Lung (tissue), 12 donors: ENCODE results near the gene ESAM. TPM values are rescaled to one million over a fixed set of nuclear protein-coding genes. Genes with fewer than 3 reads are reported as not detected.
A peak's percentile ranks its signal among the peaks of the same experiment; 100 is the strongest.

Experiments used
- ATAC-seq: fragments of 200-7000 bp; cut with Tn5 transposase; one replicate; pipeline ENCODE4 v1.9.1; 2020; ENCODE audit warnings: moderate number of reproducible peaks; ENCODE audit not compliant: insufficient read depth, low FRiP score
- DNase-seq, 3 donors: peaks; one replicate each; pipeline ENCODE4 v3.0.0-alpha.2; 2013 to 2017
- H3K27ac ChIP-seq, 2 donors: one replicate each; pipeline ENCODE4 v1.5.1; 2013; ENCODE audit warnings: mild to moderate bottlenecking in 2 of 2, moderate library complexity in 2 of 2, control low read depth in 1 of 2, inconsistent platforms in 1 of 2, low read depth in 1 of 2, low read length in 1 of 2
- H3K27me3 ChIP-seq, 3 donors: one replicate each; pipeline ENCODE4 v1.5.1; 2013; ENCODE audit warnings: low read length in 2 of 3; ENCODE audit not compliant: control insufficient read depth in 3 of 3, insufficient read depth in 3 of 3
- H3K36me3 ChIP-seq, 4 donors: one replicate each; pipeline ENCODE4 v1.5.1; 2013; ENCODE audit warnings: low read length in 4 of 4, mild to moderate bottlenecking in 1 of 4, moderate library complexity in 1 of 4; ENCODE audit not compliant: control insufficient read depth in 4 of 4, insufficient read depth in 4 of 4
- H3K4me1 ChIP-seq, 5 donors: one replicate each; pipeline ENCODE4 v1.5.1; 2013; ENCODE audit warnings: low read length in 5 of 5, mild to moderate bottlenecking in 2 of 5, moderate library complexity in 1 of 5; ENCODE audit not compliant: control insufficient read depth in 5 of 5, insufficient read depth in 5 of 5
- H3K4me3 ChIP-seq: one replicate; pipeline ENCODE4 v1.5.1; 2013; ENCODE audit warnings: mild to moderate bottlenecking, control low read depth, moderate library complexity
- H3K9ac ChIP-seq, 2 donors: one replicate each; pipeline ENCODE4 v1.5.1; 2013; ENCODE audit warnings: low read length in 2 of 2, control low read depth in 1 of 2; ENCODE audit not compliant: insufficient read depth in 1 of 2
- H3K9me3 ChIP-seq, 4 donors: one replicate each; pipeline ENCODE4 v1.5.1; 2013; ENCODE audit warnings: low read length in 3 of 4, mild to moderate bottlenecking in 1 of 4, moderate library complexity in 1 of 4; ENCODE audit not compliant: control insufficient read depth in 4 of 4, insufficient read depth in 3 of 4
- CTCF ChIP-seq: IDR thresholded peaks from 2 replicates; pipeline ENCODE4 v1.5.1; 2012; ENCODE audit warnings: mild to moderate bottlenecking; ENCODE audit errors: control extremely low read depth, extremely low read depth
- WGBS, 2 donors: extraction: QIAGEN DNeasy Blood & Tissue Kit; methylation state at CpG; one replicate each; pipeline ENCODE4 v1.1.7; 2013; 5-methylcytosine and 5-hydroxymethylcytosine counted together
- polyA plus RNA-seq, 2 donors: library from polyadenylated mRNA; stranded (reverse); fragments of 200-250 nt; gene quantifications; one replicate each; pipeline ENCODE4 v1.2.1, GENCODE V29; 2013
- total RNA-seq, 2 donors: library from RNA; depleted of rRNA in 1 of 2; stranded (reverse); fragments of >200 nt in 1 of 2; gene quantifications; one replicate each; pipeline ENCODE4 v1.2.1, GENCODE V29; 2014 to 2021
- donor health status: control.
- donor health status: control.
- donor health status: Bipolar disorder and iron deficiency.
- donor health status: healthy.
- donor health status: DM: yes; HTN: yes; CAD: no.

ESAM gene
- total and polyA plus RNA-seq, 4 donors, result 77.7 to 142 (median 130) TPM

GRCh38 chr11:124751741-124752470, 10.2 kb downstream of the ESAM start, which contains the start of gene VSIG2:
Gene VSIG2 (minus strand): TSS chr11:124752255. CDS start chr11:124752137, 118 bp downstream.
- peak; percentile 23 for ATAC-seq
- WGBS, 2 donors, result 51 to 75% methylated on average over 42 of the region's 42 CpGs
- TF ChIP-seq CTCF, result no peak
- H3K9me3 ChIP-seq, result no peaks in the 10 kb centered on the region
- H3K27me3 ChIP-seq, result peaks cover 0 to 69% (median 60%) of the 10 kb centered on the region in 3 donors
- DNase-seq, result no peak
- H3K4me3 ChIP-seq, result no peak within 1 kb of the TSS
- peaks cover 0 to 31% (median 21%) of the 10 kb centered on the region in 5 donors for H3K4me1 ChIP-seq
- H3K27ac ChIP-seq, result peak within 1 kb of the TSS in 1 of 2 donors; percentile 81
- no peak within 1 kb of the TSS for H3K9ac ChIP-seq
- peaks cover 0 to 8% (median 0%) of the 10 kb centered on the region in 4 donors for H3K36me3 ChIP-seq

GRCh38 chr11:124751391-124751740, 10.7 kb downstream of the ESAM start:
- peaks cover 0 to 68% (median 59%) of the 10 kb centered on the region in 3 donors for H3K27me3 ChIP-seq
- H3K9ac ChIP-seq, result no peak overlapping the region
- peak overlapping the region in 1 of 2 donors; percentile 81 for H3K27ac ChIP-seq
- no peaks in the 10 kb centered on the region for H3K9me3 ChIP-seq
- H3K4me1 ChIP-seq, result peaks cover 0 to 35% (median 21%) of the 10 kb centered on the region in 5 donors
- WGBS, 2 donors, result 57 to 72% methylated on average over 11 of the region's 11 CpGs
- TF ChIP-seq CTCF, result no peak
- ATAC-seq (no peak), DNase-seq (no peak)
- H3K4me3 ChIP-seq, result no peak overlapping the region
- H3K36me3 ChIP-seq, result peaks cover 0 to 8% (median 0%) of the 10 kb centered on the region in 4 donors

- ATAC-seq, result no peak
- WGBS, 2 donors, result 70 to 80% methylated on average over 1 of the region's 1 CpG
- Histone ChIP-seq H3K4me3 (no peak overlapping the region), H3K27me3 (peaks cover 0 to 68% (median 62%) of the 10 kb centered on the region in 3 donors), H3K9ac (no peak overlapping the region), H3K9me3 (no peaks in the 10 kb centered on the region), H3K36me3 (peaks cover 0 to 8% (median 0%) of the 10 kb centered on the region in 4 donors), H3K4me1 (peaks cover 0 to 40% (median 25%) of the 10 kb centered on the region in 5 donors), H3K27ac (no peak overlapping the region)
- TF ChIP-seq CTCF, result no peak
- DNase-seq, result no peak
Measured at GRCh38 chr11:124749912-124750311, 12.2 kb downstream of the ESAM start.
